HG02588 (cell line): ENCODE results near the gene GLS.
"Not testable (repeated sequence)": the region's sequence is repeated elsewhere in the genome, so short reads cannot be mapped to it uniquely, and the experiment has no call there.

Source experiments
- ATAC-seq: cut with Tn5 transposase; IDR thresholded peaks from one replicate; pipeline ENCODE4 v1.9.1; 2021; ENCODE audit warnings: mild to moderate bottlenecking, moderate library complexity; ENCODE audit not compliant: unreplicated experiment

Gene GLS

DNA sequence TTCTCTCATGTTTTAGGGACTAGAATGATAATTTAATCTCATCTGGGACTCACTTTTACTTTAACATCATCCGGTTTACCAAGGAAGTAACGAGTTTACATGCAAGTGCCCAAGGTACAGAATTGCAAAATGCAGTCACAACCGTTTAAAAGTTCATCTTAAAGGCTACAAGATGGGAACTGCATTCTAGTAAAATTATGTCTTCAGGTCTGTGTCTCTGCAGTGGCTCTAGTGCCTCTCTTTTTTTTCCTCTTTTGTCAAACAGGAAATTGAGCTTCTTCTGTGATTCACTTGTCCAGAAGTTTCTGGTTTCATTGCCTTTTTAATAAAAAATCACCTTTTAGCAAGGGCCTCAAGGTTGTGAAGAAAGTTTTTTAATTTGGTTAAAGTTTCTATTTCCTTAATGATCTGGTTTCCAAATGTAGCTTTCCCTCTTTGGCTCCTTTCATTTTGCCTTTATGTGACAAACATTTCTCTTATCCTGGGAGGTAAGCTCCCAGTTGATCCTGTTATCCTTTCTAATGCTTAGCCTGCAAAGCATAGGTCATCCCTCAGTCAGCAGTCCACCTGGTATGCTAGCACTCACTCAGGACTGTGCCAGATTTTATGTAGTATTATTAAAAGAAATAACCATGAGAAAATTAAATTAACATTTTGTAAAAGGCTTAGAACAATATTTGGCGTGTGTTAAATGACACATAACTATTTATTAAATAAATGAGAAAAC, 2.4 kb downstream of the GLS start:
- ATAC-seq, result no peak

DNA sequence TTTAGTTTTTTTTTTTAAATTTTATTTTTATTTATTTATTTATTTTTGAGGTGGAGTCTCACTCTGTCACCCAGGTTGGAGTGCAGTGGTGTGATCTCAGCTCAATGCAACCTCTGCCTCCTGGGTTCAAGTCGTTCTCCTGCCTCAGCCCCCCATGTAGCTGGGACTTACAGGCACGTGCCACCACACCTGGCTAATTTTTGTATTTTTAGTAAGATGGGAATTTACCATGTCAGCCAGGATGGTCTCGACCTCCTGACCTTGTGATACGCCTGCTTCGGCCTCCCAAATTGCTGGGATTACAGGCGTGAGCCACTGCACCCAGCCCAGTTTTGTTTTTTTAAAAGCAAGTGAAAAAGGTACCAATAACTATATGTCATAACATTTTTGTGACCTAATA, 5.2 kb downstream of the GLS start:
- not testable (repeated sequence) for ATAC-seq

DNA sequence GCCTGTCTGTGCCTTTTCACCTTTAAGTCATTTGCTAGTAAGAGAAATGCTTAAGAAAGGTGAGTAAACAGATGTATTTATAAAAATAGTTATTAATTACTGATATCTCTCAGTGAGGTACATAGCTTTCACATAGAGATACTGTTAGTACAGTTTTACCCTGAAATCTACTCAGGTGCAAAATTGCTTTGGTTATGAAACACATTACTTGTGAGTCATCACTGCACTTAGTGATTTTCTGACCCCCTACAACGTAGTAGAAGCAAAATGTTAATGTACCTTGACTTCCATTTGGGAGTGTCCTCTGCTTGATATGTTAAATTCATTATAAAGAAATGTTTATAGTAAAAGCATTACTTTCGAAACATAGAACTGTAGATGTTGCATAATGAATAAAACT, 6.5 kb downstream of the GLS start:
- ATAC-seq, result peak; percentile 51

DNA sequence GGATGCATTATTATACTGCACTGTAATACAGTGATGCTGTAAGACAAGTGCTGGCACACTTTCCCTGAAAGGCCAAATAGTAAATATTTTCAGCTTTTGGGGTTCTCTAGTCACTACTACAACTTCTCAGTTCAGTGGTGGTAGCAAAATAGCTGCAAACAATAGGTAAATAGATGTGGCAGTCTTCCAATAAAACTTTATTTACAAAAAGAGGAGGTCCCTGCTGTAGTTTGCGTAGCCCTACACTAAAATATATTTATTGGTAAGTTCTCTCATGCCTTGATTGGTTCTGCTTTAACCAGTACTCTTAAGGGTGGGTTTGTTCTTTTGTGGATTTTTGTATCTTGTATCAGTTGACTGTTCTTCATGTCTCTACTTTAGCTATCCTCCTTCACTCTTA, 7.8 kb downstream of the GLS start:
- no peak for ATAC-seq

DNA sequence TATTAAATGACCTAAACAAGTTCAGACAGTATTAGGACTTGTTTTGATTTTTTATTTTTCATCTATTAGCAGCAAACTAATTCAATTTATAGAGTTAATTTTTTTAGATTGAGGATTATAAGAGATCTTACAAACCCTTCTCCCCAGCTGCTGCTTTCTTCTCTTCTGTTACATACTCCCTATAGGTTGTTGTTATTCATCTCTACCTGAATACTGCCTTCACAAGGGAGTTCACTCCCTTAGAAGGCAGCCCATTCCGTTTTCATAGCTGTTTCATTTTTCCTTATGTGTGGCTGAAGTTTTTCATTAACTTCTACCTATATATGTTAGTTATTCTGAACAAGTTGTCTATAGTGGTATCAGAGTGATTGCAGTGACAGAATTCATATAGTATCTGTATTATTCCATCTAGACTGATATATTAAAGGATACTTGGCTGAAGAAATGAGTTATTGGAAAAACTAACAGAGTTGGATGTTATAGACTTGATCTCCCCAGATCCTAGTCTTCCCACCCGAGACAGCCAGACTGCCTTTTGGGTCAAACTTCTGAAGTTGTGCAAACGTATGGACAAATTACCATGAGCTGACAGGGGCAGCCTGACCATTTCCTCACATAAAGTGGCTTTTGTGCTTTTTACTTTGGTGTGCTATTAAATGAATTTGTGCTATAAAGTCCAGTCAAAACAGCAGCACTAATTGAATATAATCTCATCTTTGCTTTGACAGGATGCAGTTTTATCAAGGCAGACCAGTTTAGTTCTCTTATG, 8.7 kb downstream of the GLS start:
- ATAC-seq, result no peak

DNA sequence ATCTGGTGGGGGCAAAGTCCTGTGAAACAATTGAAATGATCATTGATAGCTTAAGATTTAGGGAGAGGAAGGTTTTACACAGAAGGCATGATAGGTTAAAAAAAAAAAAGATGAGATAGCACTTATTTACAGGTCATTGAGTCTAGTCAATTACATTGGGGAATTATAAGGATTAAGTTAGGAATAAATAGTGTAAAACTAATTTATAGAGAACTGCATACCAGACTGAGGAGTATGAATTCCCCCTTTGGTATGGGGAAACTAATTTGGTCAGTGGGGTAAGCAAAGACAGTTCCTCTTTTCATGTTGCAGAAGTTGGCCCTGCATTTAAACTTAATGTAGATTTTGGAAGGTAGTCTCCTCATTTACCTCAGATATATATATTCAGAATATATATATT, 10.8 kb downstream of the GLS start:
- peak; percentile 60 for ATAC-seq

DNA sequence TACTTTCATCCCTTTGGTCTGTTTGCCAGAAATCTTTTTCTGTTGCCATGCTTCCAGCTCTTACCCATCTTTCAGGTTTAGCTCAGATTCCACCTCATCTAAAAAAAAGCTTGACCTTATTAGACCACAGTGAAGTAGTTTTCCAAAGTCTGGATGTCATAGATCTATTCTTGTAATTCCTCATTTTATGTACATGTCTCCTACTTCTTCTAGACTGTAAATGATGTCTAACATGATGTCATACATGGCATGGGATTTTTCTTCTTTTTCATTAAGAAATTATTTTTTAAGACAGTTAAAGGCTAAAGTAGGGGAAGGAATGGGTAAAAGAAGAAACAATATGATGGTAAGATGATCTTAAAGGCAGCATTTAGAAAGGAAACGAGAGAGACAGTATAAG, 11.3 kb downstream of the GLS start:
- ATAC-seq, result no peak

DNA sequence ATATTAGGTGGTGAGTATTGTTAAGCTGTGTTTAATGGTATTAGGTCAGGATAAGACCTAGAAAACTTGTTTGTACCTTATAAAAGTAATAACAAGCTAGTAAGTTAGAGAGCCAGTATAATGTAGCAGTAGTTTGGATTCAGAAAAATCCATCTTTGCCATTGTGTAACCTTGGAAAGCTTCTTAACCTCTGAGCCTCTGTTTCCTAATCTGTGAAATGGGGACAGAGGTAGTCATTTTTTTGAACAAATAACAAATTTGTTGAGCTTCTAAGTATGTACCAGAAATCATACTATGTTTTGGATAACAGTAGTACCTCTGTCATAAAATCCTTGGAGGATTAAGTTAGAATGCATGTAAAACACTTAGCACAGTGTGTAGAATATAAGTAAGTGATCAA, 12.5 kb downstream of the GLS start:
- ATAC-seq, result no peak

DNA sequence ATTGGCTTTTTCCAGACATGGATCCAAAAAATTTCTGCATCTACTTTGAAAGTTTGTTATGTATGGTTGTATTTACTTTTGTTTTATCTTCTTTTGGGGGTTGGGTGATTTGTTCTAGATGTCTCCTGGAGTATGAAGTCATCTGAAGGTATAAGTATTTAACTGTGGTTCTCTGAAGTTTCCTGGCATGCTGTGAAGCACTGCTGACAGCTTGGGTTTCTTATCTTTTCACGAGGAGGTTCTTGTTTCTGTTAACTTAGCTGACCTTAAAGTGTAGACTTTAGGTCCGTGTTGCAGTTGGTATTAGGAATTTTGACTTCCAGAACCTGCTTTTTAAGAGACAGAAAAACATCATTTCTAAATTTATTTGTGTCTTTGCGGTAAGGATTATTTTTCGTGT, 15.9 kb downstream of the GLS start:
- ATAC-seq, result no peak

DNA sequence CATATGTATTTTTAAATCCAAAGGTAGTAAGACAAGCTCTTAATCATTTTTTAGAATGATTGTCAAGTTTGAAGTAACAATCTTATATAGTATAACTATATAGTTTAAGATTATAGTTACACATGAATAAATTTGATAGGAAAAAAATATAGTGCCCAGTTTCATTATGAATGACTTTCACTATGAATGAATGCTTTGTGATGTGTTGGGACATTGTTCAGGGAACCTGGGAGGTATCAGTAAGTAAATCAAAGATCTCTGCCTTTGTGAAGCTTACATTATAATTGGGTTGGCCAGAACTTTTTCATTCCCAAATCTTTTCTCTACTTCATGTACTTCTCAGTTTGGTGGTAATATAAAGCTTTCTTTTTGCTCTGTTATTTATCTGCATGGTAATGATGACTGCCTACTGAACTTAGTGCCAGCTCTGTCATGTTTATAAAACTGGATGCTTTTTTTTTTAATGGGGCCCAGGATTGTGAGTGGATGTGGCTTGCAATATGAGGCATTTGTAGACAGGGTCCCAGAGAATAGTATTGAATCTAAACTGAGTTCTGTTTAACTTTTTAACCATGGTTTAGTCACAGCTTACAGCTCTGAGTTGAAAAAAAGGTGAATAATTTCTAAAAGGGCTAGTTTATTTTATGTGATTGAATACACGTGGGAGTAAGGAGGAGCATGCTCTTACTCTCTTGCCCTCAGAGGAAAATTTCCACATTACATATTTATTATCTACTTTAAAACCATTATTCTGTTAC, 23.3 kb downstream of the GLS start:
- no peak for ATAC-seq

DNA sequence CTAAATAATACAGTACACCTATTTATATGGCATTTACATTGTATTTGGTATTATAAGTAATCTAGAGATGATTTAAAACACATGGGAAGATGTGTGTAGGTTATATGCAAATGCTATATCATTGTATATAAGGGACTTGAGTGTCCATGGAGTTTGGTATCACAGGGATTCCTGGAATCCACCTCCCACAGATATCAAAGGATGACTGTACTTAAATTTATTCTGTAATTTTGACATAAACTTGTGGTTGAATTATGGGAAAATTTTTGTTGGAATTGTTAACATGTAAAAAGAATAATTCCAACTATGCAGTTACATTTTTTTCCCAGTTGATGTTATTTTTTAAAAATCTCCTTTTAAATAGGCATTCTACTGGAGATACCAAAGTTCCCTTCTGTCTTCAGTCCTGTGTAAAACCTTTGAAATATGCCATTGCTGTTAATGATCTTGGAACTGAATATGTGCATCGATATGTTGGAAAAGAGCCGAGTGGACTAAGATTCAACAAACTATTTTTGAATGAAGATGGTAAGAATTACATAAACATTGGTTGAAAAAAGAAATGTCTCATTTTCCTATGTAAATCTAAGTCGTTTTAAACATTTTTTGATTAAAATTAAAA, 24.1 kb downstream of the GLS start:
- no peak for ATAC-seq

DNA sequence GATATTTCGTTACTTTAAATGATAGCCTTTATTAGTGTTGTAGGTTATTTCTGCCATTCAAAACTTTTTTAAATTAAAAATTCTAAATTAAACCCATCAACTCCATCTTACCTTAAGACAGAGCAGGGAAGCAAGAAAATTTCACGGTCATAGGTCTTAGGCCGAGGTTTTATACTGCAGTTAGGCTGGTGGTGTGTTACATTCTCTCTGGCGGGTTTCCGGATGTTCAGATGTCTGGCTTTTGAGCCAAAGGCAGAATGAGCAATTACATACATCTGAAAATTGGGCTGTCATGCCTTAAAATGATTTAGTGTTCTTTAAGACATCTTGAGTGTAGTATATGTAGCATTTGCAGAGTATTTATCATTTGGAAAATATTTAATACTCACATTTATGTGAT, 27.9 kb downstream of the GLS start:
- no peak for ATAC-seq

DNA sequence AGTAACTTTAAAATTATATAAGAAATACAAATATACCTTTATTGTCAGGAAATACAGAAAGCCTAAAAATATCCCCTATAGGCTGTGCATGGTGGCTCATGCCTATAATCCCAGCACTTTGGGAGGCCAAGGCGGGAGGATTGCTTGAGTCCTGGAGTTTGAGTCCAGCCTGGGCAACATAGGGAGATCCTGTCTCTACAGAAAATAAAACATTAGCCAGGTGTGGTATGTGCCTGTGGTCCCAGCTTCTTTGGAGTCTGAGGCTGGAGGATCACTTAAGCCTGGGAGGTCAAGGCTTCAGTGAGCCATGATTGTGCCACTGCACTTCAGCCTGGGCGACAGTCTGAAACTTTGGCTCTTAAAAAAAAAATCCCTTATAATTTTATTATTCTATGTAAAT, 29.1 kb downstream of the GLS start:
- no peak for ATAC-seq

DNA sequence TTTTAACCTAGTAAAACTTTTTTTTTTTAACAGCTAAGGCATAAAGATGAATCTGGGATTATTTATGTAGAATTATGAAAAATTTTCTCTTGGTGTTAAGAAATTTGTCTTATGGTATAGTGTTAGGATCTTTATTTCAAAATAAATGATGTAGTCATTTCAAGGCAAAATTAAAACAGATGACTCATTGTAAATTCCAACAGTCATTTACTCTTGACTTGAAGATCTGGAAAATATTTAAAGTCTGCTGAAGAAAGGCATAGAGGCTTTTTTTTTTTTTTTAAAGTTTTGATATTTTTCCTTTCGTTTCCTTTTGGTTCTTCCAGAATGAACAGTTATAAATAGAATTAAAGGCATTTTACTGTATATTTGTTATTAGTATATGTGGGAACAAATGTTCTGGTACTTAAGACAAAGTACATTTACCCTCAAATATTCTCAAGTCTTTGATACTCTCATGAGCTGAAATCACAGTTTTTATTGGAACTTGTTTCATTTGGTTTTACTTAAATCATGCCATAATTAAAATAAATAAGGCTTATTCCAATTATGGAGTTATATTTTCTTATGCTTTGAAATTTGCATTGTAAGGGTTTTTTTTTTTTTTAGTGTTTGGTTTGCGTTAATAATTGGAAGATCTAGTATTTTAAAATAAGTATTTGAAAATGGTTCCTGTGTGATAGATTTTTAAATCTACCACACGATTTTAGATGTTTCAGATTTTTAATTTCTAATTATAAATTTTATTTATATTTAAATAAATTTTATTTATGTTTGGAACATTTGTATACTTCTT, 29.9 kb downstream of the GLS start:
- ATAC-seq, result no peak

DNA sequence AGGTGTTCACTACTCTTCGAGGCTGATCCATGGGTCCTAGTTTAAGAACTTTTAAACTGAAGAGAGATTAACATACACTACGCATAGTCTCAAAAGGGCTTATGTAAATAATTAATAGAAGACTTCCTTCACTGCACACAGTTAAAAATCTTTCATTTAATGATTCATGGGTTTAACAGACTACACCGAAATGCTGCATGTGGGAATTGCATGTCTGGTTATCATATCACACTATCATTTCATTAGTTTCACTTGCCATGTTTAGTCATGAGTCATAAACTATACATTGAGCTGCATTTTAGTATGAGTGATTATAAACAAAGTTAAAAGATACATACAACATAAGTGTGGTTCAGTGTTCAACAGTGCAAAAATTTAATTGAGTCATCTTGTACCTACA, 31.2 kb downstream of the GLS start:
- peak; percentile 74 for ATAC-seq

DNA sequence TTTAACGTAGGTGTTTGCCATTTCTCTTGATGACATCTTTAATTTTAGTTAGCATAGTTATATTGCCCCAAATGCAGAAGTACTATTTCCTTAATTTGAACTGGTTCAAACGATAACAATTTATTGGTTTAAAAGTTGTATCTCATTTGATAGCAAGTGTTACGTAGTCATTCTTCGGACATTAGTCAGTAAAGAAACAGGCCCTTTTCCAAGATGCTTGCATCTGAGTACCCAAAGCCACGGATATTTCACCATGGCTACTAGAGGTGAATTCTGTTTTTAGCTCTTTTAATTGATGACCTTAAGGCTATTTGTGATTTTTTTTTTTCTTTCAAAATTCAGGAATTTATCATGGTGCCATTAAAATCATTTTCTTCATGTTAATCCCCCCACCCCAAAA, 32.1 kb downstream of the GLS start:
- ATAC-seq, result no peak

DNA sequence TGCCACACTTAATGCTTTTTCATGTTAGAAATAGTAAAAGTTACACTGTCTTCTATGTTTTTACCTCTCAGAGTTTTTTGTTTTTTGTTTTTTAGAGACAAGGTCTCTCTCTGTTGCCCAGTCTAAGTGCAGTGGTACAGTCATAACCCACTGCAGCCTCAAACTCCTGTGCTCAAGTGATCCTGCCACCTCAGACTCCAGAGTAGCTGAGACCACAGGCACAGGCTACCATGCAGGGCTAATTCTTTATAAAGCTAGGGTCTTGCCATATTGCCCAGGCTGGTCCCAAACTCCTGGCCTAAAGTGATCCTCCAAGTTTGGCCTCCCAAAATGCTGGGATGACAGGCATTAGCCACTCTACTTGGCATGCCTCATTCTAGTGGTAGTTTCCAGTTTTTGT, 33.1 kb downstream of the GLS start:
- ATAC-seq, result no peak

DNA sequence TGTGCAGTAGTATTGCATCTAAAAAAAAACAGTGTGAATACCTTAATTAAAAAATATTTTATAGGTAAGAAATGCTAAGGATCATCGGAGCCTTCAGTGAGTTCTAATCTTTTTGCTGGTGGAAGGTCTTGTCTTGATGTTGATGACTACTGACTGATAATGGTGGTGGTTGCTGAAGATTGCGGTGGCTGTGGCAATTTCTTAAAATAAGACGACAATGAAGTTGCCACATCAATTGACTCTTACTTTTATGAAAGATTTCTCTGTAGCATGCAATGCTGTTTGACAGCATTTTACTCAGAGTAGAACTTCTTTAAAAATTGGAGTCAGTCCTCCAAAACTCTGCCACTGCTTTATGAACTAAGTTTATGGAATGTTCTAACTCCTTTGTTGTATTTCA, 36.2 kb downstream of the GLS start:
- ATAC-seq, result no peak

DNA sequence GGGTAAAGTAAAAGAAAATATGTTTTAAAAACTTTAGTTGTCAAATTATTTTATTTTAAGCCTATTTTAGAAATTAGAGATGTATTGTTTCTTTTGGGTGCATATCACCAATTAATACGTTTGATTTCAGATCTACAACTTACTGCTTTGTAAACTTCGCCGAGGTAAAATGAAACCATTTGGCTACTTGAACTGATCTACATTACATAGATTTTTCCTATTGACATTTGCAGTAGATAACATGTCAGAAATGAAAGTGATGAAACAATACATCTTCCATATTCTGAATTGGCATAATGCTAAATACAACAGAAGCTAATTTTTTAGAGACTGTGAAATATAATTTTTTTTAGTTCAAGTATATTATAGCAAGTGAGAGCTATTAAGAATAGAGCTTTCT, 39.5 kb downstream of the GLS start:
- ATAC-seq, result no peak

DNA sequence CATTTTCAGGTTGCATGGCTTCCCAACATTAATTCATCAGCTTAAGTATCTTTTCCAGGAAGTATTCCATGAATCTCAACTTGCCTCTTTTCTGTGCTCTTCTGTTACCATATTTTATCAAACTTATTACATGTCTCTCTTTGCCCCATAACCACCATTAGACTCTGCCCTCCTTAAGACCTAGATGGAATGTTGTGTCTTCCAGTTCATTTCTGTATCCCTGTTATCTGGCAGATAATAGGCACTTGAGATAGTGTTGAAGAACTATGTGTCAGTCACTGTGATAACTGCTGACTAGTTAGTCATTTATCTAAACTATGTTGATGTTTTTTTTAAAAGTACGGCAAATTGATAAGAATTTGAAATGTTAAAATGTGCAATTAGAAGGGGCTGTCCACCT, 41.8 kb downstream of the GLS start:
- ATAC-seq, result no peak

DNA sequence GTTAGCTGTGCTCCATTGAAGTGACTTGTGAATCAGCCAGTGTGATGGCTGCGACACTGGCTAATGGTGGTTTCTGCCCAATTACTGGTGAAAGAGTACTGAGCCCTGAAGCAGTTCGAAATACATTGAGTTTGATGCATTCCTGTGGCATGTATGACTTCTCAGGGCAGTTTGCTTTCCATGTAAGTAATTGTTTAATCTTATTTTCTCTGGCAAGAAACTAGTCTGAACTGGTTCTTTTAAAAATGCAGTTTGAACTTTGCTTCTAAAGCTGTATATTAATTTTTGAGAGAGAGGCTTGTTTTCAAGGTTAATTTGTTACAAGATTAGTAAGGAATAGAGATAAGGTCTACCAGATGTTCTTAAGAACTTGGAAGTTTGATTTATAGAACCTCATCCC, 46.7 kb downstream of the GLS start:
- ATAC-seq, result no peak
